Superior temporal gyrus (tissue), 1 donor: ENCODE data around the gene MASP1.

ENCODE experiments used
- DNase-seq: peaks from one replicate; pipeline ENCODE4 v3.0.0-alpha.2; 2016; ENCODE audit errors: extremely low spot score

The MASP1 gene

DNA sequence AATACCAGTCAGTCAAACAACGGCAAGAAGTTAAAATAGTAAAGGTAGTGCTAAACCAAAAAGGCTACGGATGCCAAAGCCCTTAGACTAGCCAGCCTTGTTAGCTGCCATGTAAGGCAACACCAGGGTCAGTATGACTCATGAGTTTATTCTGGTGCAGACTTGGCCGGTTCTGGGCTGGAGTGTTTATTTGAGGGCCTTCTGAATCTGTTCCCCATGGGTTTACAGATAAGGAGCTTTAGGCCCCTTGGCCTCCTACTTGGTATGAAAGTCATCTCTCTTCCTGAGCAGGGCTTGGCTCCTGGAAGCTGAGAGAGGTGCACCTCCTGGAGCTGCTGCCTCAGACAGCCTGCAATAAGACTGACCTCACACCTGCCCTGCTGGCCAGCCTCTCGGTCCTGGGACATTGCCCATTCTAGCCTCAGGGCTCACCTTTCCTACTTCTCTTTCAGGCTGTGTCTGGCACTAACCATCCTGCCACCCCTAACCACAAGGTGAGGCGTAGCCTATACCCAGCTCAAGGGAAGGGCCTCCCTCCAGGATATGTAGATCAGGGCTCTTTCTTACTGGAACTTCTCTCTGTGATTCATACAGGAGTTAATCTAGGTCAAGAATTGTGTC lies 104.6 kb downstream of the MASP1 start:
- DNase-seq = no peak

DNA sequence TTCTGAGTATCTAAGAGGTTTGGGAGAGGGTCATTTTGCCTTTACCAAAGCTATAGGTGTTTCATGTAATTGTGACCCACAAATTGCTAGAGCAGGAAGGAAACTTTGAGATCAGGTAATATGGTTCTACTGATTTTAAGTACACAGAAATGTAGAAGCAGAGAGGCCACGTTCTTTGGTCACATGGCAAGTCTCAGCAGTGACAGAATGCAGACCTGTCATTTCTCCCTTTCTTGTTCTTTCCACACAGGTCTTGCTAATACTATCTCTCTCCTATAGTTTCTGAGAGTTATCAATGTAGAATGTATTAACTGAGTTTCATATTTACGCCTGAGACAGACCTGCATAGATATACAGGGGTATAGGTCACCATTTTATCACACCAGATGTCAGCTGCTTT lies 105.2 kb downstream of the MASP1 start:
- DNase-seq = no peak

GRCh38 chr3:187185759-187186158 lies 105.8 kb downstream of the MASP1 start:
- DNase-seq = no peak
